AG04450 (cell line): ENCODE measurements around the gene NPAS3. TPM values are rescaled to one million over a fixed set of nuclear protein-coding genes. Genes with fewer than 3 reads are reported as not detected.

Experiments
- CTCF ChIA-PET: fragments of 300-600, 350-600 bp; formaldehyde crosslinking; extraction: SDS; loops from one replicate; lab custom pipeline; 2022; ENCODE audit warnings: antibody characterized with exemption, inconsistent platforms; lab: Charles Lee
- POLR2A ChIA-PET: fragments of 350-600 bp; formaldehyde crosslinking; extraction: SDS; loops from one replicate; lab custom pipeline; 2021; ENCODE audit warnings: antibody characterized with exemption, inconsistent platforms; lab: Yijun Ruan, JAX
- DNase-seq: peaks from one replicate; pipeline ENCODE4 v3.0.0-alpha.2; 2011; ENCODE audit warnings: low read depth, low spot score
- H3K27ac ChIP-seq: one replicate; pipeline ENCODE4 v1.5.1; 2012; ENCODE audit warnings: low read depth, low read length, control low read depth
- H3K27me3 ChIP-seq: one replicate; pipeline ENCODE4 v1.6.0; 2012; ENCODE audit warnings: low read length; ENCODE audit not compliant: control insufficient read depth, insufficient read depth
- H3K4me3 ChIP-seq: 2 replicates; pipeline ENCODE4 v1.5.1; 2011; ENCODE audit warnings: mild to moderate bottlenecking, low read depth, low read length, control low read depth
- H3K9me3 ChIP-seq: 2 replicates; pipeline ENCODE4 v1.5.1; 2012; ENCODE audit warnings: low read length; ENCODE audit not compliant: control insufficient read depth, insufficient read depth
- polyA plus RNA-seq: library from polyadenylated mRNA; depleted of rRNA; stranded (reverse); fragments of >200 nt; gene quantifications from 2 replicates; pipeline ENCODE4 v1.2.3, GENCODE V29; 2011
- TF ChIP-seq, protein P1 (sequence below): IDR thresholded peaks from 2 replicates; pipeline ENCODE4 v1.5.1; 2011; ENCODE audit warnings: low read depth, low read length, control low read depth, inconsistent platforms

Gene NPAS3
- polyA plus RNA-seq, 1 experiment = not detected

DNA sequence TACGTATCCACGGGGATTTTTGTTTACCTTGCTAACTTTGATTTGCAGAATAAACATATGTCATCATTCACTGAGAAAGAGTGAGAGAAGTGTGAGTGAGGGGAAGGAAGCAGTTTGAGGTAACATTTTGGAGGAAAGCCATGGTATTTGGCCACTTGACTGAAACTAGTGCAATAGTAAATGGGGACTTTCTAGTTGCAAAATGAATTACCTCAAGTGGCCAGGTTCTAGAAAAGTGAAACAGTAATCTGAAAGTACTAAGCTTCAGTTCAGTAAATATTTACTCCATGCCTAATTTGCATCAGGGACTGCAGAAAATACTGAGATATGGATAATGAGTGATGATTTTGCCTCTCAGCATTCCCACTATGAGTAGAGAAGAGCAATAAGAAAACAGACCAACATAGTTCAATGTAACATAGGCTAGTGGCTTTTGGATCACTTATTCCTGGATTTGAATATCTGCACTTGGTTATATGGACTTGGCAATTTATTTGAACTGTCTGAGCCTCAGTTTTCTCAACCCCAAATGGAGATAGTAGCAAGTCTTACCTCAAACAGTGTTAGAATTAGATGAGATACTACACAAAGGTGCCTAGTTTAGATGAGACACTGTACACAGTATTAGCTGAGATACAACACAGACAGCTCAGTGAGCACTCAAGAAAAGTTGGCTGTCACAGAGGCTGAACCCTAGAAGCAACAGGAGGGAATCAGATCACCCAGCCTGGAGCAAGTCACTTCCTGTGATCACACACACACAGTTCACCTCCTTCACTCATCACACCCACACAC, 439.1 kb downstream of the NPAS3 start:
- H3K27ac ChIP-seq = no peak overlapping the region
- ChIA-PET POLR2A (no interaction called here), CTCF (no interaction called here)

GRCh38 chr14:33381717-33382116, 443.0 kb downstream of the NPAS3 start:
- no peaks in the 10 kb centered on the region for H3K27me3 ChIP-seq
- CTCF ChIA-PET = no interaction called here
- no peak overlapping the region for H3K4me3 ChIP-seq
- TF ChIP-seq, protein P1, sequence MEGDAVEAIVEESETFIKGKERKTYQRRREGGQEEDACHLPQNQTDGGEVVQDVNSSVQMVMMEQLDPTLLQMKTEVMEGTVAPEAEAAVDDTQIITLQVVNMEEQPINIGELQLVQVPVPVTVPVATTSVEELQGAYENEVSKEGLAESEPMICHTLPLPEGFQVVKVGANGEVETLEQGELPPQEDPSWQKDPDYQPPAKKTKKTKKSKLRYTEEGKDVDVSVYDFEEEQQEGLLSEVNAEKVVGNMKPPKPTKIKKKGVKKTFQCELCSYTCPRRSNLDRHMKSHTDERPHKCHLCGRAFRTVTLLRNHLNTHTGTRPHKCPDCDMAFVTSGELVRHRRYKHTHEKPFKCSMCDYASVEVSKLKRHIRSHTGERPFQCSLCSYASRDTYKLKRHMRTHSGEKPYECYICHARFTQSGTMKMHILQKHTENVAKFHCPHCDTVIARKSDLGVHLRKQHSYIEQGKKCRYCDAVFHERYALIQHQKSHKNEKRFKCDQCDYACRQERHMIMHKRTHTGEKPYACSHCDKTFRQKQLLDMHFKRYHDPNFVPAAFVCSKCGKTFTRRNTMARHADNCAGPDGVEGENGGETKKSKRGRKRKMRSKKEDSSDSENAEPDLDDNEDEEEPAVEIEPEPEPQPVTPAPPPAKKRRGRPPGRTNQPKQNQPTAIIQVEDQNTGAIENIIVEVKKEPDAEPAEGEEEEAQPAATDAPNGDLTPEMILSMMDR = no peak
- POLR2A ChIA-PET = no interaction called here
- no peak for DNase-seq
- H3K9me3 ChIP-seq = no peaks in the 10 kb centered on the region
- no peak overlapping the region for H3K27ac ChIP-seq

More for the DNA sequence above, 439.1 kb downstream of the NPAS3 start:
- no peak for DNase-seq
- H3K27me3 ChIP-seq = no peaks in the 10 kb centered on the region
- TF ChIP-seq, protein P1 = no peak
- no peaks in the 10 kb centered on the region for H3K9me3 ChIP-seq
- H3K4me3 ChIP-seq = no peak overlapping the region

DNA sequence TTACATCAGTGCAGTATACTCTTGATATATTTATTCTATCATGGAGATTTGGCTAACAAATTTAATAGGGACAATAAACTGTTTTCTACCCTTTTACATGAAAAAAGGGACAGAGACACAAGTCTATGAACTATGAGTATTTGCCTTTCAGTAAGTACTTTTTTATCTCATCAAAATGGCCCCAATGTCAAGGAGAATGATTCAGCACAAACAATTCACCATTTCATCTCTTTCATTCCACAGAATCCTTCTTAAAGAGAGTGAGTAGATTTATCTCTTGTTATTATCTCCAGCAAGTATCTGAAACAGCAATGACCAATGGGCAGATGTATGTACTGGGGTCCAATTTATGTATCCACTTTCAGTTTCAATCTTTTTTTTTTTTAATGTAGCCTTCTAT, 447.5 kb downstream of the NPAS3 start:
- no peak overlapping the region for H3K4me3 ChIP-seq
- H3K27me3 ChIP-seq = no peaks in the 10 kb centered on the region
- H3K9me3 ChIP-seq = no peaks in the 10 kb centered on the region
- H3K27ac ChIP-seq = no peak overlapping the region
- ChIA-PET POLR2A (no interaction called here), CTCF (interaction anchor here (0.7 kb wide), 1 partner anchor 396 kb away, joined by 3 read pairs; no protein-coding TSS in a partner anchor)
- TF ChIP-seq, protein P1 = no peak
- DNase-seq = no peak

GRCh38 chr14:33386781-33387180, 448.1 kb downstream of the NPAS3 start:
- POLR2A ChIA-PET = no interaction called here
- TF ChIP-seq, protein P1 = no peak
- Histone ChIP-seq H3K27me3 (no peaks in the 10 kb centered on the region), H3K4me3 (no peak overlapping the region), H3K27ac (no peak overlapping the region), H3K9me3 (no peaks in the 10 kb centered on the region)
- no peak for DNase-seq
- CTCF ChIA-PET = interaction anchor here (0.7 kb wide), 1 partner anchor 396 kb away, joined by 3 read pairs; no protein-coding TSS in a partner anchor

DNA sequence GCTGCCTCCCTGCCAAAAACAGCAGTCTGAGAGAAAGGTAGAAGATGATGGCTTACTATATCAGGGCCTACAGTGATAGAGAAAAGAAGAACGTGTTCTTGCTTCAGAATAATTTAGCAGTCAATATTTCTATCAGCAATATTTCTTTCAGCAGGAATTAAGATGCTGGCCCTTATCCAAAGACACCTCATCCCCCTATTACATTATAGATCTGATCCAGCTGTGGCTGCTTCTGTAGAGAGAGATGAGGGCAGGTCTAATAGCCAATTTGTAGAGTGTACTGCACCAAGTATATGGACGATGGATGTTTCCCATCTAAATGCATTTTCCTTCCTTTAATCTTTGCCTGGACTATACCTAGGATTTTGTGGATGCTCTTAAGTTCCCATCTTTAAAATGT, 451.7 kb downstream of the NPAS3 start:
- ChIA-PET CTCF (no interaction called here), POLR2A (no interaction called here)

More for the DNA sequence above, 451.7 kb downstream of the NPAS3 start:
- Histone ChIP-seq H3K9me3 (no peaks in the 10 kb centered on the region), H3K27ac (no peak overlapping the region), H3K27me3 (no peaks in the 10 kb centered on the region), H3K4me3 (no peak overlapping the region)
- TF ChIP-seq, protein P1 = no peak
- DNase-seq = no peak
